Panc1 (cell line): ENCODE measurements around the gene RABGAP1L. TPM values are rescaled to one million over a fixed set of nuclear protein-coding genes. Genes with fewer than 3 reads are reported as not detected.

Experiments
- ATAC-seq: fragments of 200-7000 bp; cut with Tn5 transposase; 2 replicates; pipeline ENCODE4 v1.9.1; 2020; ENCODE audit warnings: mild to moderate bottlenecking, moderate library complexity
- BruUV-seq: library from RNA; stranded (reverse); fragments of 400-500 nt; replicated peaks from 2 replicates; lab custom pipeline; 2021; lab: Mats Ljungman, UMichigan
- CTCF ChIA-PET: fragments of 300-600 bp; sonication (Branson Sonifier 250); formaldehyde crosslinking; loops from one replicate; lab custom pipeline; 2022; ENCODE audit warnings: antibody characterized with exemption; lab: Charles Lee
- POLR2A ChIA-PET: fragments of 300-600 bp; sonication (Branson Sonifier 250); formaldehyde crosslinking; loops from one replicate; lab custom pipeline; 2022; ENCODE audit warnings: antibody characterized with exemption; lab: Charles Lee
- DNase-seq: peaks from one replicate; pipeline ENCODE4 v3.0.0-alpha.2; 2010; ENCODE audit warnings: low read depth, low spot score
- H3K27ac ChIP-seq: 2 replicates; pipeline ENCODE4 v1.5.1; 2011; ENCODE audit warnings: mild to moderate bottlenecking, low read length, inconsistent platforms
- H3K27me3 ChIP-seq: fragments of 200-500 bp; sonication (Bioruptor generic); 2 replicates; pipeline ENCODE4 v1.6.0; 2014; ENCODE audit warnings: low read length, inconsistent platforms; ENCODE audit not compliant: control insufficient read depth, insufficient read depth
- H3K36me3 ChIP-seq: fragments of 200-500 bp; sonication (Bioruptor generic); 2 replicates; pipeline ENCODE4 v1.5.1; 2014; ENCODE audit warnings: inconsistent platforms, mild to moderate bottlenecking, low read length, moderate library complexity; ENCODE audit not compliant: control insufficient read depth, insufficient read depth
- H3K4me1 ChIP-seq: 2 replicates; pipeline ENCODE4 v1.5.1; 2011; ENCODE audit warnings: inconsistent platforms, mild to moderate bottlenecking, low read length, moderate library complexity; ENCODE audit not compliant: control insufficient read depth, insufficient read depth
- H3K4me3 ChIP-seq, 2 experiments: 2 replicates each; pipeline ENCODE4 v1.5.1; 2011 to 2012; ENCODE audit warnings: low read depth in 2 of 2, low read length in 2 of 2, mild to moderate bottlenecking in 2 of 2, inconsistent platforms in 1 of 2, moderate library complexity in 1 of 2
- H3K9me3 ChIP-seq: fragments of 200-500 bp; sonication (Bioruptor generic); 2 replicates; pipeline ENCODE4 v1.5.1; 2014; ENCODE audit warnings: low read depth, mild to moderate bottlenecking, inconsistent platforms, low read length, moderate library complexity; ENCODE audit not compliant: control insufficient read depth, insufficient read depth
- POLR2AphosphoS5 ChIP-seq: IDR thresholded peaks from 2 replicates; pipeline ENCODE4 v1.6.1; 2012; ENCODE audit warnings: mild to moderate bottlenecking, low read depth, low read length, moderate library complexity
- SIN3A ChIP-seq: IDR thresholded peaks from 2 replicates; pipeline ENCODE4 v1.6.1; 2012; ENCODE audit warnings: low read depth, mild to moderate bottlenecking, low read length, moderate library complexity, borderline replicate concordance; ENCODE audit not compliant: insufficient read depth
- TCF7L2 ChIP-seq: IDR thresholded peaks from 2 replicates; pipeline ENCODE4 v1.6.1; 2011; ENCODE audit warnings: mild to moderate bottlenecking, low read depth, low read length, inconsistent platforms
- in situ Hi-C: cut with HindIII; loops from 2 replicates; pipeline ENCODE4 v1.10.0; 2016; ENCODE audit warnings: low sequenced_read_pairs, low pct_unique_long_range_greater_than_20kb
- intact Hi-C: fragments of 100-400 bp; cut with micrococcal nuclease; formaldehyde crosslinking; loops from one replicate; pipeline ENCODE4 v1.10.0; 2022; ENCODE audit not compliant: unreplicated experiment
- total RNA-seq: library from RNA; stranded (reverse); gene quantifications from one replicate; pipeline ENCODE4 v1.2.1, GENCODE V29; 2021; ENCODE audit not compliant: unreplicated experiment
- TF ChIP-seq, protein P1 (sequence below): fragments of 450-650 bp; IDR thresholded peaks from 2 replicates; pipeline ENCODE4 v1.5.1; 2017; ENCODE audit warnings: mild to moderate bottlenecking
- TF ChIP-seq, protein P2 (sequence below), 2 experiments: IDR thresholded peaks; 2 replicates each; pipeline ENCODE4 v1.6.1; 2011 to 2012; ENCODE audit warnings: low read depth in 2 of 2, control low read depth in 1 of 2, low read length in 1 of 2, mild to moderate bottlenecking in 1 of 2, moderate library complexity in 1 of 2; ENCODE audit not compliant: insufficient read depth in 1 of 2

Gene RABGAP1L
- total RNA-seq, 1 experiment from 2014 or later: 37.0 TPM

DNA sequence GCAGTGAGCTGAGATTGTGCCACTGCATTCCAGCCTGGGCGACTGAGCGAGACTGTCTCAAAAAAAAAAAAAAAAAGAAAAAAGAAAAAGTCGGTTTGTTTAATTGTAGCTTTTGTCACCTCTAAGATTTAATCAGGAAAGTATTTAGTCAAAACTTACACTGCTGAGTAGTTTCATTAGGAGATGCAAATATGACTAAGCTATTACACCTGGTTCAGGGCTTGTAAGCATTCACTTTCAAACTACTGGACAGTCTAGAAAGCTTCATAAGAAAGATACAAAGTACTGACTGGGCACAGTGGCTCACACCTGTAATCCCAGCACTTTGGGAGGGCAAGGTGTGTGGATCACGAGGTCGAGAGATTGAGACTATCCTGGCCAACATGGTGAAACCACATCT lies 764.5 kb downstream of the RABGAP1L start:
- ChIA-PET POLR2A (no interaction called here), CTCF (no interaction called here)
- in situ Hi-C loops: no loop called here

DNA sequence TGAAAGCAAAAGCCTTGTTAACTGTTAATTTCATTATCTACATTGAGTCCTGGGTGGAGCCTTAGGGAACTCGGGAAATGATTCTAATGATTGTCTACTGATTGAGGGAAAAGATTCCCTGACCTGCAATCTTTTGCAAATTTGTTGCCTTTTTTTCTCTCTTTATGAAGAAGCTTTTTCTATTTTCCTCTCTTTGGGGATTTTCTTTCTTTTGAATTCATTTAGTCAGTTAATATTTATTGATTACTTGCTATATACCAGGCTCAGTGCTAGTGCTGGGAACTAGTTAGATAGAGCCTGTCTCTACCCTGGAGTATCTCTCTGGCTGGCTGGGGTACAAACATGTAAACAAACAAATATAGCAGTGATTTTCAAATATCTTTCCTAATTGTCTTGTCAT lies 769.2 kb downstream of the RABGAP1L start:
- ChIA-PET POLR2A (no interaction called here), CTCF (no interaction called here)
- DNase-seq (no peak), ATAC-seq (no peak)
- no peaks in the 10 kb centered on the region for H3K9me3 ChIP-seq
- TF ChIP-seq, protein P1, sequence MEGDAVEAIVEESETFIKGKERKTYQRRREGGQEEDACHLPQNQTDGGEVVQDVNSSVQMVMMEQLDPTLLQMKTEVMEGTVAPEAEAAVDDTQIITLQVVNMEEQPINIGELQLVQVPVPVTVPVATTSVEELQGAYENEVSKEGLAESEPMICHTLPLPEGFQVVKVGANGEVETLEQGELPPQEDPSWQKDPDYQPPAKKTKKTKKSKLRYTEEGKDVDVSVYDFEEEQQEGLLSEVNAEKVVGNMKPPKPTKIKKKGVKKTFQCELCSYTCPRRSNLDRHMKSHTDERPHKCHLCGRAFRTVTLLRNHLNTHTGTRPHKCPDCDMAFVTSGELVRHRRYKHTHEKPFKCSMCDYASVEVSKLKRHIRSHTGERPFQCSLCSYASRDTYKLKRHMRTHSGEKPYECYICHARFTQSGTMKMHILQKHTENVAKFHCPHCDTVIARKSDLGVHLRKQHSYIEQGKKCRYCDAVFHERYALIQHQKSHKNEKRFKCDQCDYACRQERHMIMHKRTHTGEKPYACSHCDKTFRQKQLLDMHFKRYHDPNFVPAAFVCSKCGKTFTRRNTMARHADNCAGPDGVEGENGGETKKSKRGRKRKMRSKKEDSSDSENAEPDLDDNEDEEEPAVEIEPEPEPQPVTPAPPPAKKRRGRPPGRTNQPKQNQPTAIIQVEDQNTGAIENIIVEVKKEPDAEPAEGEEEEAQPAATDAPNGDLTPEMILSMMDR: no peak
- TF ChIP-seq, protein P2, sequence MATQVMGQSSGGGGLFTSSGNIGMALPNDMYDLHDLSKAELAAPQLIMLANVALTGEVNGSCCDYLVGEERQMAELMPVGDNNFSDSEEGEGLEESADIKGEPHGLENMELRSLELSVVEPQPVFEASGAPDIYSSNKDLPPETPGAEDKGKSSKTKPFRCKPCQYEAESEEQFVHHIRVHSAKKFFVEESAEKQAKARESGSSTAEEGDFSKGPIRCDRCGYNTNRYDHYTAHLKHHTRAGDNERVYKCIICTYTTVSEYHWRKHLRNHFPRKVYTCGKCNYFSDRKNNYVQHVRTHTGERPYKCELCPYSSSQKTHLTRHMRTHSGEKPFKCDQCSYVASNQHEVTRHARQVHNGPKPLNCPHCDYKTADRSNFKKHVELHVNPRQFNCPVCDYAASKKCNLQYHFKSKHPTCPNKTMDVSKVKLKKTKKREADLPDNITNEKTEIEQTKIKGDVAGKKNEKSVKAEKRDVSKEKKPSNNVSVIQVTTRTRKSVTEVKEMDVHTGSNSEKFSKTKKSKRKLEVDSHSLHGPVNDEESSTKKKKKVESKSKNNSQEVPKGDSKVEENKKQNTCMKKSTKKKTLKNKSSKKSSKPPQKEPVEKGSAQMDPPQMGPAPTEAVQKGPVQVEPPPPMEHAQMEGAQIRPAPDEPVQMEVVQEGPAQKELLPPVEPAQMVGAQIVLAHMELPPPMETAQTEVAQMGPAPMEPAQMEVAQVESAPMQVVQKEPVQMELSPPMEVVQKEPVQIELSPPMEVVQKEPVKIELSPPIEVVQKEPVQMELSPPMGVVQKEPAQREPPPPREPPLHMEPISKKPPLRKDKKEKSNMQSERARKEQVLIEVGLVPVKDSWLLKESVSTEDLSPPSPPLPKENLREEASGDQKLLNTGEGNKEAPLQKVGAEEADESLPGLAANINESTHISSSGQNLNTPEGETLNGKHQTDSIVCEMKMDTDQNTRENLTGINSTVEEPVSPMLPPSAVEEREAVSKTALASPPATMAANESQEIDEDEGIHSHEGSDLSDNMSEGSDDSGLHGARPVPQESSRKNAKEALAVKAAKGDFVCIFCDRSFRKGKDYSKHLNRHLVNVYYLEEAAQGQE (IDR thresholded peaks at IDR 0.05; ENCODE audit: insufficient read depth in 1 of 2, low read depth in 2 of 2, low read length in 1 of 2): no peak
- TF ChIP-seq TCF7L2 (no peak), POLR2AphosphoS5 (no peak), SIN3A (no peak)
- in situ Hi-C loops (no loop called here), intact Hi-C loops (no loop called here)
- no TSS peak for BruUV-seq
- H3K27ac ChIP-seq: no peak overlapping the region
- no peaks in the 10 kb centered on the region for H3K4me1 ChIP-seq
- no peaks in the 10 kb centered on the region for H3K27me3 ChIP-seq
- H3K36me3 ChIP-seq: no peaks in the 10 kb centered on the region
- H3K4me3 ChIP-seq: no peak overlapping the region

More for the DNA sequence above, 764.5 kb downstream of the RABGAP1L start:
- H3K9me3 ChIP-seq: no peaks in the 10 kb centered on the region
- DNase-seq (no peak), ATAC-seq (no peak)
- H3K4me1 ChIP-seq: no peaks in the 10 kb centered on the region
- no TSS peak for BruUV-seq
- no peak overlapping the region for H3K27ac ChIP-seq
- no peaks in the 10 kb centered on the region for H3K36me3 ChIP-seq
- TF ChIP-seq POLR2AphosphoS5 (no peak), TCF7L2 (no peak), SIN3A (no peak)
- TF ChIP-seq, protein P2 (IDR thresholded peaks at IDR 0.05; ENCODE audit: insufficient read depth in 1 of 2, low read depth in 2 of 2, low read length in 1 of 2): no peak
- TF ChIP-seq, protein P1: no peak
- no peaks in the 10 kb centered on the region for H3K27me3 ChIP-seq
- H3K4me3 ChIP-seq: no peak overlapping the region
- intact Hi-C loops: no loop called here
